HG03575 (cell line): Measurements from ENCODE around the gene PDE4C.

ENCODE experiments used
- ATAC-seq: cut with Tn5 transposase; IDR thresholded peaks from one replicate; pipeline ENCODE4 v1.9.1; 2021; ENCODE audit not compliant: unreplicated experiment, insufficient number of reproducible peaks, low FRiP score; ENCODE audit errors: extremely low read depth

Gene PDE4C

GRCh38 chr19:18257503-18258470 is 31.5 kb upstream of the PDE4C start:
- ATAC-seq, result no peak

GRCh38 chr19:18254546-18255503 is 28.6 kb upstream of the PDE4C start:
- ATAC-seq, result no peak

- ATAC-seq, result no peak
Measured at GRCh38 chr19:18253716-18254115, 27.5 kb upstream of the PDE4C start.

- no peak for ATAC-seq
Measured at GRCh38 chr19:18253130-18253529, 26.9 kb upstream of the PDE4C start.

- ATAC-seq, result no peak
Measured at GRCh38 chr19:18252370-18252717, 26.1 kb upstream of the PDE4C start.

GRCh38 chr19:18251587-18252369 is 25.5 kb upstream of the PDE4C start:
- no peak for ATAC-seq

- ATAC-seq, result no peak
Measured at GRCh38 chr19:18249834-18250233, 23.6 kb upstream of the PDE4C start.

GRCh38 chr19:18245297-18245696 is 19.1 kb upstream of the PDE4C start:
- no peak for ATAC-seq

- ATAC-seq, result no peak
Measured at GRCh38 chr19:18239303-18239702, 13.1 kb upstream of the PDE4C start.

GRCh38 chr19:18234194-18234593 is 8.0 kb upstream of the PDE4C start:
- no peak for ATAC-seq

GRCh38 chr19:18233224-18233825 is 7.1 kb upstream of the PDE4C start:
- ATAC-seq, result no peak

GRCh38 chr19:18232540-18233223 is 6.4 kb upstream of the PDE4C start:
- ATAC-seq, result no peak

- ATAC-seq, result no peak
Measured at GRCh38 chr19:18231775-18232174, 5.5 kb upstream of the PDE4C start.

- no peak for ATAC-seq
Measured at GRCh38 chr19:18230941-18231734, 4.9 kb upstream of the PDE4C start.

- ATAC-seq, result no peak
Measured at GRCh38 chr19:18229915-18230314, 3.7 kb upstream of the PDE4C start.

GRCh38 chr19:18229474-18229873 is 3.2 kb upstream of the PDE4C start:
- ATAC-seq, result no peak

GRCh38 chr19:18227781-18228271 is 1.6 kb upstream of the PDE4C start:
- no peak for ATAC-seq
